ENCODE measurements around the gene MEGF6. TPM values are rescaled to one million over a fixed set of nuclear protein-coding genes. Genes with fewer than 3 reads are reported as not detected.
"Not testable (repeated sequence)": the region's sequence is repeated elsewhere in the genome, so short reads cannot be mapped to it uniquely, and the experiment has no call there.

The MEGF6 gene
- total and polyA plus RNA-seq, 2 donors, result 9.6 to 35.2 TPM

DNA sequence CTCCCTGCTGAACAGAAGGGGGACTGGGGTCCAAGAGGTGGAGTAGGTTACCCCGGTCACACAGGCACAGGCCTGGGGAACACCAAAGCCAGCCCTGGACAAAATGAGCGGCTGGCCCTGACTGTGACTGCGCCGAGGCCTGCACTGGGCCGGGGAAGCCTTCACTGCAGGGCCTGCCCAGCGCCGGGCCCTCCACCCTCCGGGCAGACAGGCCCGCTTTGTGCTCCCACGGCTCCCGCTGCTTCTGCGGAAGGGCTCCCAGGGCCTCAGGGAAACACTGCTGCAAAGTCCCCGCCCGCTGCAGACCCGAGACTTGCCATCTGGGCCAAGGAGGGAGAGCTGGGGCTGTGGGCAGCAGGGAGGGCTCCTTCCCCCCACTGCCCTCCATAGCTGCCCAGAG, 35.3 kb downstream of the MEGF6 start:
- Histone ChIP-seq H3K4me3 (ENCODE audit: low read length in 2 of 2) (no peak overlapping the region), H3K9me3 (ENCODE audit: control insufficient read depth in 2 of 2, insufficient read depth in 1 of 2, low read length in 1 of 2) (peaks cover 1 to 7% of the 10 kb centered on the region in 2 donors), H3K27ac (ENCODE audit: low read depth in 1 of 2, low read length in 1 of 2) (no peak overlapping the region), H3K4me1 (ENCODE audit: control insufficient read depth in 2 of 2, insufficient read depth in 2 of 2, low read length in 2 of 2) (no peaks in the 10 kb centered on the region), H3K27me3 (ENCODE audit: control insufficient read depth in 2 of 2, insufficient read depth in 1 of 2, low read length in 1 of 2) (no peaks in the 10 kb centered on the region), H3K36me3 (ENCODE audit: control insufficient read depth in 2 of 2, insufficient read depth in 2 of 2, low read length in 1 of 2) (no peaks in the 10 kb centered on the region)
- WGBS, result 98% methylated on average over 15 of the region's 15 CpGs
- no peak for DNase-seq (ENCODE audit: low read depth in 6 of 9, low spot score in 9 of 9)

DNA sequence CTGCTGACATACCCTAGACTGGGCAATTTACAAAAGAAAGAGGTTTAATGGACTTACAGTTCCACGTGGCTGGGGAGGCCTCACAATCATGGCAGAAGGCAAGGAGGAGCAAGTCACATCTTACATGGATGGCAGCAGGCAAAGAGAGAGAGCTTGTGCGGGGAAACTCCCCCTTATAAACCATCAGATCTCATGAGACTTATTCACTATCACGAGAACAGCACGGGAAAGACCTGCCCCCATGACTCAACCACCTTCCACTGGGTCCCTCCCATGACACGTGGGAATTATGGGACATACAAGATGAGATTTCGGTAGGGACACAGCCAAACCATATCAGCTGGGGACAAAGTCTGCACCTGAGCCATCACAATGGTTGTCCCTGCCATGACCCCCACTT, 35.8 kb downstream of the MEGF6 start:
- H3K27me3 ChIP-seq (ENCODE audit: control insufficient read depth in 2 of 2, insufficient read depth in 1 of 2, low read length in 1 of 2); H3K9me3 ChIP-seq (ENCODE audit: control insufficient read depth in 2 of 2, insufficient read depth in 1 of 2, low read length in 1 of 2); H3K36me3 ChIP-seq (ENCODE audit: control insufficient read depth in 2 of 2, insufficient read depth in 2 of 2, low read length in 1 of 2); H3K4me1 ChIP-seq (ENCODE audit: control insufficient read depth in 2 of 2, insufficient read depth in 2 of 2, low read length in 2 of 2); DNase-seq (ENCODE audit: low read depth in 6 of 9, low spot score in 9 of 9); H3K4me3 ChIP-seq (ENCODE audit: low read length in 2 of 2); H3K27ac ChIP-seq (ENCODE audit: low read depth in 1 of 2, low read length in 1 of 2): not testable (repeated sequence)
- 91% methylated on average over 6 of the region's 6 CpGs for WGBS

DNA sequence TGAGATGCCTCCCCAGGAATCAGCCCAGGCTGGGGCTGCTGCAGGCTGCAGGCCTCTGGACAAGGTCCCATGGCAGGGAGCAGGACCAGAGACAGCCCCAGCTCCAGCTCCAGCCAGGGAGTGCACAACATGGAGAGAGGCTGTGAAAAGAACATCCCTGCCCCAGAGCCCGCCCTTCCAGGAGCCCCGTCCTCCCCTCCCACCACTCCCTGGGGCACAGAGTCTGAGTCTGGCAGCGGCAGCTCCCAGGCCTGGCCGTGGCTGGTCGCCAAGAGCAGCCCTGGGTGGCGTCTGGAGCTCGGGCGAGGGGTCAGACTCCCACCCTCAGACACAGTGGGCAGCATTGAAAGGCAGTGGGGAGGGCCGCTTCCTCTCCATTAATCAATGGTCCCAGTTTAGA, 37.8 kb downstream of the MEGF6 start:
- Histone ChIP-seq H3K27ac (ENCODE audit: low read depth in 1 of 2, low read length in 1 of 2) (no peak overlapping the region), H3K27me3 (ENCODE audit: control insufficient read depth in 2 of 2, insufficient read depth in 1 of 2, low read length in 1 of 2) (no peaks in the 10 kb centered on the region), H3K4me3 (ENCODE audit: low read length in 2 of 2) (no peak overlapping the region), H3K4me1 (ENCODE audit: control insufficient read depth in 2 of 2, insufficient read depth in 2 of 2, low read length in 2 of 2) (no peaks in the 10 kb centered on the region), H3K9me3 (ENCODE audit: control insufficient read depth in 2 of 2, insufficient read depth in 1 of 2, low read length in 1 of 2) (peaks cover 1 to 7% of the 10 kb centered on the region in 2 donors), H3K36me3 (ENCODE audit: control insufficient read depth in 2 of 2, insufficient read depth in 2 of 2, low read length in 1 of 2) (no peaks in the 10 kb centered on the region)
- DNase-seq (ENCODE audit: low read depth in 6 of 9, low spot score in 9 of 9), result no peak
- 96% methylated on average over 9 of the region's 9 CpGs for WGBS

DNA sequence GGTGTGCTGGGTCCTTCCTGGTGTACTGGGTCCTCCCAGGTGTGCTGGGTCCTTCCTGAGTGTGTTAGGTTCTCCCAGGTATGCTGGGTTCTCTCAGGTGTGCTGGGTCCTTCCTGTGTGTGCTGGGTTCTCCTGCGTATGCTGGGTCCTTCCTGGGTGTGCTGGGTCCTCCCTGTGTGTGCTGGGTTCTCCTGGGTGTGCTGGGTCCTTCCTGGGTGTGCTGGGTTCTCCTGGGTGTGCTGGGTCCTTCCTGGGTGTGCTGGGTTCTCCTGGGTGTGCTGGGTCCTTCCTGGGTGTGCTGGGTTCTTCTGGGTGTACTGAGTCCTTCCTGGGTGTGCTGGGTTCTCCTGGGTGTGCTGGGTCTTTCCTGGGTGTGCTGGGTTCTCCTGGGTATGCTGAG, 38.7 kb downstream of the MEGF6 start:
- H3K4me1 ChIP-seq (ENCODE audit: control insufficient read depth in 2 of 2, insufficient read depth in 2 of 2, low read length in 2 of 2); H3K36me3 ChIP-seq (ENCODE audit: control insufficient read depth in 2 of 2, insufficient read depth in 2 of 2, low read length in 1 of 2); H3K4me3 ChIP-seq (ENCODE audit: low read length in 2 of 2); DNase-seq (ENCODE audit: low read depth in 6 of 9, low spot score in 9 of 9); H3K9me3 ChIP-seq (ENCODE audit: control insufficient read depth in 2 of 2, insufficient read depth in 1 of 2, low read length in 1 of 2); H3K27ac ChIP-seq (ENCODE audit: low read depth in 1 of 2, low read length in 1 of 2); H3K27me3 ChIP-seq (ENCODE audit: control insufficient read depth in 2 of 2, insufficient read depth in 1 of 2, low read length in 1 of 2): not testable (repeated sequence)
- 95% methylated on average over 1 of the region's 1 CpG for WGBS

DNA sequence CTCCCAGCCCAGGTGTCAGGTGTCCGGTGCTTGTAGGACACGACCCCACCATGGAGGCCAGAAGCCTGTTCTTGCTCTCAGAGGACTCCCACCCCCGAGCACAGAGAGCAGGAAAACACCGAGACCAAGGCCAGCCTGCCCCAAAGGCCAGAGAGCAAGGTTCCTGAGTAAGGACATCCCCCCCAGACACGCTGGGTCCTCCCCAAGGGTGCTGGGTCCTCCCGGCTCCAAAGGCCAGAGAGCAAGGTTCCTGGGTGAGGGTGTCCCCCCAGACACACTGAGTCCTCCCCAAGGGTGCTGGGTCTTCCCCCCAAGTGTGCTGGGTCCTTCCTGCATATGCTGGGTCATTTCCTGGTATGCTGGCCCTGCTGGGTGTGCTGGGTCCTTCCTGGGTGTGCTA, 40.0 kb downstream of the MEGF6 start:
- Histone ChIP-seq H3K4me1 (ENCODE audit: control insufficient read depth in 2 of 2, insufficient read depth in 2 of 2, low read length in 2 of 2) (no peaks in the 10 kb centered on the region), H3K27ac (ENCODE audit: low read depth in 1 of 2, low read length in 1 of 2) (no peak overlapping the region), H3K4me3 (ENCODE audit: low read length in 2 of 2) (no peak overlapping the region), H3K9me3 (ENCODE audit: control insufficient read depth in 2 of 2, insufficient read depth in 1 of 2, low read length in 1 of 2) (peaks cover 1 to 4% of the 10 kb centered on the region in 2 donors), H3K27me3 (ENCODE audit: control insufficient read depth in 2 of 2, insufficient read depth in 1 of 2, low read length in 1 of 2) (no peaks in the 10 kb centered on the region), H3K36me3 (ENCODE audit: control insufficient read depth in 2 of 2, insufficient read depth in 2 of 2, low read length in 1 of 2) (no peaks in the 10 kb centered on the region)
- DNase-seq (ENCODE audit: low read depth in 6 of 9, low spot score in 9 of 9), result no peak
- 96% methylated on average over 6 of the region's 6 CpGs for WGBS

DNA sequence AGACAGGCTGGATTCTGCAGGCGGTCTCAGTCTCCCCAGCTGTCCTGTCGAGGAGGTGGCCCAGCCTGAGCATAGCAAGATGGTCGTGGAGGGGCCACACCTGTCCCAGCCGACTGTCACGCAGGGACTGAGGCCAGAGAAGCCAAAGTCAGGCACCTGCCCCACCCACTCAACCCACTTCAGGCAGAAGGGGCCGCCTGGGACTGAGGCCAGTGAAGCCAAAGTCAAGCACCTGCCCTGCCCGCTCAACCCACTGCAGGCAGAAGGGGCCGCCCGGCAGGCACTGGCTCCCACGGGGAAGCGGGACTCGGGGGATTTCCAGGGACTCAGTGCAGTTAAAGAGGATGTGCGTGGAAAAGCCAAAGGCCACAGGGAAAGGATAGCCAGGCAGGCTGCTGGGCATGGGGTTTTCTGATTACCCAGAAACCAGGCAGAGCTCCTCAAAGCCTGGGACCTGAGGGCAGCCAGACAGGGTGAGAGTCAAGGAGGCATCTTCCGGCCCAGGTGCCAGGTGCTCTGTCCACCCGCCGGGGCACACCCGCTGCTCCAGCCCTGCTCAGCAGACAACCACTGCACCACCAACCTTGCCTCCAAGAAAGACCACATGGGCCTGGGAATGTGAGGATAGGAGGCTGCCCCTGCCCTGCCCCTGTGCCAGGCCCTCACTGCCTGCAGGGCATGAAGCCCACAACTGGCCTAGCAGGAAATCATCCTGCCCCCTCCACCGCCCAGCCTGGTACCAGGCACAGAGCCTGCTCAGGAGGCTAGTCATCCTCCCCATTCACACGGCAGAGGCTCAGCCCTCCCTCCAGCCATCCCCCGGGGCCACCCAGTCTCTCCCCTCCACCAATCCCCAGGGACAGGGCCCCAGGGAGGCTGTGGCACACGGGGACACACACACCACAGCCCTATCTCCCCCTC, 41.0 kb downstream of the MEGF6 start:
- Histone ChIP-seq H3K36me3 (ENCODE audit: control insufficient read depth in 2 of 2, insufficient read depth in 2 of 2, low read length in 1 of 2) (no peaks in the 10 kb centered on the region), H3K27me3 (ENCODE audit: control insufficient read depth in 2 of 2, insufficient read depth in 1 of 2, low read length in 1 of 2) (no peaks in the 10 kb centered on the region), H3K27ac (ENCODE audit: low read depth in 1 of 2, low read length in 1 of 2) (no peak overlapping the region), H3K4me1 (ENCODE audit: control insufficient read depth in 2 of 2, insufficient read depth in 2 of 2, low read length in 2 of 2) (no peaks in the 10 kb centered on the region), H3K9me3 (ENCODE audit: control insufficient read depth in 2 of 2, insufficient read depth in 1 of 2, low read length in 1 of 2) (no peaks in the 10 kb centered on the region), H3K4me3 (ENCODE audit: low read length in 2 of 2) (no peak overlapping the region)
- 91% methylated on average over 21 of the region's 21 CpGs for WGBS
- no peak for DNase-seq (ENCODE audit: low read depth in 6 of 9, low spot score in 9 of 9)

DNA sequence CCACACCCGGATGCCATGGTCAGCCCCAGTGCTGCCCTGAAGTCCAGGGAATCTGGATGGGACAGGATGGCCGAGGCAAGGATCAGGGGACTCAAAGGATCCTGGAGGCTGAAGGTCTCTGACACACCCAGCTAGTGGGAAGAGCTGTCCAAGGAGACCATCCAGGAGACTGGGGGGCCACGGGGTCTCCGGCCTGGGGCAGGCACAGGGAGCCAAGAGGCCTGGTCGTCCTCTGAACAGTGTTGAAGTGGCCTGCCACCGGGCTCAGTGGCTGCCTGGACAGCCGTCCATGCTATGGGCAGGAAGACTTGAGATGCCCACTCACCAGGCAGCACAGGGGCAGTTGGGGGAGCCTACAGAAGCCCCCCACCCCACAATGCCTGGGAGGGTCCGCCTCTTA, 41.9 kb downstream of the MEGF6 start:
- 97% methylated on average over 8 of the region's 8 CpGs for WGBS
- H3K27ac ChIP-seq (ENCODE audit: low read depth in 1 of 2, low read length in 1 of 2), result no peak overlapping the region
- H3K4me3 ChIP-seq (ENCODE audit: low read length in 2 of 2), result no peak overlapping the region
- H3K4me1 ChIP-seq (ENCODE audit: control insufficient read depth in 2 of 2, insufficient read depth in 2 of 2, low read length in 2 of 2), result peaks cover 0 to 3% of the 10 kb centered on the region in 2 donors
- H3K36me3 ChIP-seq (ENCODE audit: control insufficient read depth in 2 of 2, insufficient read depth in 2 of 2, low read length in 1 of 2), result no peaks in the 10 kb centered on the region
- no peaks in the 10 kb centered on the region for H3K27me3 ChIP-seq (ENCODE audit: control insufficient read depth in 2 of 2, insufficient read depth in 1 of 2, low read length in 1 of 2)
- no peak for DNase-seq (ENCODE audit: low read depth in 6 of 9, low spot score in 9 of 9)
- no peaks in the 10 kb centered on the region for H3K9me3 ChIP-seq (ENCODE audit: control insufficient read depth in 2 of 2, insufficient read depth in 1 of 2, low read length in 1 of 2)

DNA sequence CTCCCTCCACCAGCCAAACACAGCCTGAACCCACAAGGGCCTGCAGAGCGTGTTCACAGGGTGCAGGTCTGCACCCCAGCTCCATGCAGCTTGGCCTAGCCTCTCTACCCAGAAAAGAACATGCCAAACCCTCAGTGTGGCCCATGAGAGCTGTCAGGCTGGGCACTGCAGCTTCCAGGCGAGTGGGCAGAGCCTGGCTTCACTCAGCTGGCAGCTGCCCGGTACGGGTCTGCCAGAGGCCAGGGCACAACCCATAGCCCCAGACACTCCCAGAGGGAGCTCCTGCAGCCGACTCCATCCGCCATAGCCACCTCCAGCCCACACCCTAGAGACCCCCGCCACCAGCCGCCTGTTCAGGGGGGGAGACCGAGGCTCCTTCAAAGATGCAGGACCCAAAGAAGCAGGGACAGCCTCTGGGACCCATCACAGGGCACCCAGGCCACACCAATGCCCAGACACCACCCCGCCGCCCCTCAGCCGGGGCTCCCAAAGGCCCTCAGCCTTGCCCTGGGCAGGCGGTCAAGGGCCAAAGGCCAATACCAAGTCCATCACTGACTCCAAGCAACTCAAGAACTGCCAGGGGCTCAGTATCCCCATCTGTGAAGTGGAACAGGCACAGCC, 42.4 kb downstream of the MEGF6 start:
- Histone ChIP-seq H3K36me3 (ENCODE audit: control insufficient read depth in 2 of 2, insufficient read depth in 2 of 2, low read length in 1 of 2) (no peaks in the 10 kb centered on the region), H3K27ac (ENCODE audit: low read depth in 1 of 2, low read length in 1 of 2) (no peak overlapping the region), H3K4me3 (ENCODE audit: low read length in 2 of 2) (no peak overlapping the region), H3K27me3 (ENCODE audit: control insufficient read depth in 2 of 2, insufficient read depth in 1 of 2, low read length in 1 of 2) (no peaks in the 10 kb centered on the region), H3K9me3 (ENCODE audit: control insufficient read depth in 2 of 2, insufficient read depth in 1 of 2, low read length in 1 of 2) (no peaks in the 10 kb centered on the region), H3K4me1 (ENCODE audit: control insufficient read depth in 2 of 2, insufficient read depth in 2 of 2, low read length in 2 of 2) (peaks cover 0 to 6% of the 10 kb centered on the region in 2 donors)
- WGBS, result 95% methylated on average over 13 of the region's 13 CpGs
- DNase-seq (ENCODE audit: low read depth in 6 of 9, low spot score in 9 of 9), result no peak

DNA sequence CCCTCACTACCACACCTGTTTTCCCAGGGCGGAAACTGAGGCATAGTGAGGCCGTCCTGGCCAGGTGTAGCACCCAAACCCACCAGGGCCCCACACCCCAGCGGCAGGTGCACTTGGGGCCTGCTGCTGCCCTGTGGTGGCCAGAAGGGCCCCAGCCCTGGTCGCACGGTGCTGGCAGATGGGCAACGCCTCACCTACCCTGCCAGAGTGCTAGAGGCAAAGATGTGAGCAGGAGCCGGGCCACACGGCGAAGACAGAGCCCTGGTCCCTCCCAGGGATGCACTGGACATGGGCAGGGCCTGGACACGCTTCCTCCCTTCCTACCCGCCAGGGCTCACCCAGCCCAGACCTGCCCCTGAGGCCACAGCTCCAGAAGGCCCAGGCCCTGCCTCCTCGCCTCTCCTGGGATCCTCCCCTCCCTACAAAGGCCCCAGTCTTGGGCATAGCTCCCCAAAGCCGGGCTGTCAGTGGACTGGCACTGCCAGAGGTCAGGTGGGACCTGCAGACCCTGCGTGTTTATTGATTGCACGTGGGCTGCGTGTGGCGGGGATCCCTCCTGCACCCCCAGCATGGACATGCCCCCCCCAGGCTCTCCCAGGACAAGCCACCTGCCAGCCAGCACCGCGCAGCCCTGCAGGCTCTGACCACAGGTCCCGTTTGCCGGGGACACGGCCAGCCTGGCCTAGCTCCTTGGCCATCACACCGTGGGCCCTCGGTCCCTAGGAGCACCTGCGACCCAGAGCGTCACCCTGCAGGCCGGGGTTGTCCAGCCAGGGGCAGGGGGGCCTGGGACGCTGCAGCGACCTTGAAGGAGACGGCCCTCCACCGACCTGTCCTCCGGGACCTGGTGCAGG, 44.1 kb downstream of the MEGF6 start:
- peaks cover 0 to 11% of the 10 kb centered on the region in 2 donors for H3K4me1 ChIP-seq (ENCODE audit: control insufficient read depth in 2 of 2, insufficient read depth in 2 of 2, low read length in 2 of 2)

More for the DNA sequence above, 44.1 kb downstream of the MEGF6 start:
- Histone ChIP-seq H3K27ac (ENCODE audit: low read depth in 1 of 2, low read length in 1 of 2) (no peak overlapping the region), H3K36me3 (ENCODE audit: control insufficient read depth in 2 of 2, insufficient read depth in 2 of 2, low read length in 1 of 2) (no peaks in the 10 kb centered on the region), H3K9me3 (ENCODE audit: control insufficient read depth in 2 of 2, insufficient read depth in 1 of 2, low read length in 1 of 2) (no peaks in the 10 kb centered on the region), H3K4me3 (ENCODE audit: low read length in 2 of 2) (no peak overlapping the region), H3K27me3 (ENCODE audit: control insufficient read depth in 2 of 2, insufficient read depth in 1 of 2, low read length in 1 of 2) (no peaks in the 10 kb centered on the region)
- DNase-seq (ENCODE audit: low read depth in 6 of 9, low spot score in 9 of 9), result no peak
- 95% methylated on average over 32 of the region's 32 CpGs for WGBS

Measured in thymus (tissue), 11 donors.